ENCODE measurements around the gene MDK. TPM values are rescaled to one million over a fixed set of nuclear protein-coding genes. Genes with fewer than 3 reads are reported as not detected.

The MDK gene
- total RNA-seq, 1 donor = 27.5 TPM

GRCh38 chr11:46345131-46345597, 36.3 kb upstream of the MDK start:
- Histone ChIP-seq H3K4me3 (ENCODE audit: insufficient read depth, low read length) (no peak overlapping the region), H3K4me1 (ENCODE audit: insufficient read depth, low read length) (peaks cover 9% of the 10 kb centered on the region), H2AFZ (ENCODE audit: low read length) (no peak overlapping the region), H3K9me3 (ENCODE audit: low read depth, low read length) (no peaks in the 10 kb centered on the region), H3K36me3 (ENCODE audit: insufficient read depth, low read length) (no peaks in the 10 kb centered on the region), H4K20me1 (ENCODE audit: insufficient read depth, low read length) (peaks cover 17% of the 10 kb centered on the region), H3K4me2 (ENCODE audit: insufficient read depth, low read length) (no peak overlapping the region), H3K27me3 (ENCODE audit: insufficient read depth, low read length) (peaks cover 18% of the 10 kb centered on the region), H3K27ac (ENCODE audit: low read depth, low read length) (no peak overlapping the region), H3K79me2 (ENCODE audit: insufficient read depth, low read length) (peaks cover 26% of the 10 kb centered on the region)
- TF ChIP-seq CTCF (IDR thresholded peaks at IDR 0.05; ENCODE audit: extremely low read depth, low read depth, low read length) = no peak
- DNase-seq (ENCODE audit: insufficient read length, low spot score, missing footprints) = peak; percentile 34

- Histone ChIP-seq H3K27me3 (ENCODE audit: insufficient read depth, low read length) (peaks cover 18% of the 10 kb centered on the region), H3K79me2 (ENCODE audit: insufficient read depth, low read length) (peaks cover 32% of the 10 kb centered on the region), H3K4me1 (ENCODE audit: insufficient read depth, low read length) (peaks cover 9% of the 10 kb centered on the region), H3K4me3 (ENCODE audit: insufficient read depth, low read length) (no peak overlapping the region), H2AFZ (ENCODE audit: low read length) (no peak overlapping the region), H3K9me3 (ENCODE audit: low read depth, low read length) (no peaks in the 10 kb centered on the region), H3K4me2 (ENCODE audit: insufficient read depth, low read length) (no peak overlapping the region), H3K27ac (ENCODE audit: low read depth, low read length) (no peak overlapping the region), H4K20me1 (ENCODE audit: insufficient read depth, low read length) (peaks cover 17% of the 10 kb centered on the region), H3K36me3 (ENCODE audit: insufficient read depth, low read length) (no peaks in the 10 kb centered on the region)
- DNase-seq (ENCODE audit: insufficient read length, low spot score, missing footprints) = peak; percentile 81
- no peak for TF ChIP-seq CTCF (IDR thresholded peaks at IDR 0.05; ENCODE audit: extremely low read depth, low read depth, low read length)
Observed at GRCh38 chr11:46345881-46346484, 35.5 kb upstream of the MDK start.

DNA sequence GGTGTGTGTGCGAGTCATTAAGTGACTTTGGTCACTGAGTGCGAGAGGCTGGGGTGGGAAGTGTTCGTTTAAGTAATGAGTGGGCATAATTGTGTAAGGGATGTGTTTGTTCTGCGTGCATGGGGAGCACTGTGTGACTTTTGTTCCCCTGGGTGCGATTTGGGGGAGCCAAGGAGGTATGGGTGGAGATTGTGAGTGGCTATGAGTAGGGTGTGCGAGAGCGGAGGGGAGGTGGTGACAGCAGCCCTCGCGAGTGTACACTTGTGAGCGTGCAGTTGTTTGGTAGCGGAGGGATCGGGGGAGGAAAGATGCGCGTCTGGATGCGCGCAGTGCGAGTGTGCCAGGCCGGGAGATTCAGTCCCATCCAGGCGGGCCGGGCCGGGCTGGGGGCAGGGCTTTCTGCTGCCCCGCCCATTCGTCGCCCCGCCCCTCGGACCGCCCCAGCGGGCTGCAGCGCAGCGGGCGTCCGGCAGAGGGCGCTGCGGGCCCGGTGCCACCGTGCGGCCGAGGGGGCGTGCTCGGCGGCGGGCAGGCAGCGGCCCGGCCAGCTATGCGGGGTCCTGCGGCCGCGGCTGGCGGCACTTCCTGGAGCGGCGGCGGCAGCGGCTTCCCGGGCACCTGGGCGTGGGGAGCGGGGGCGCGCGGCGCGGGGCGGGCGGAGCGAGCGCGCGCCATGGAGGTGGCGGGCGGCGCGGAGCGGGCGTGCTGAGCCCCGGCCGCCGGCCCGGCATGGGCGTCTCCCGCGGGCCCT, 34.4 kb upstream of the MDK start, which contains the start of gene DGKZ:
Gene DGKZ, plus strand, starts transcription at position 578 of the 751 bp plus-strand sequence. CDS start 197 bp downstream, outside the sequence.
- peaks cover 12% of the 10 kb centered on the region for H3K27me3 ChIP-seq (ENCODE audit: insufficient read depth, low read length)
- no peaks in the 10 kb centered on the region for H3K9me3 ChIP-seq (ENCODE audit: low read depth, low read length)
- no peak within 1 kb of the TSS for H3K27ac ChIP-seq (ENCODE audit: low read depth, low read length)
- peak within 1 kb of the TSS; percentile 84 for H3K4me3 ChIP-seq (ENCODE audit: insufficient read depth, low read length)
- DNase-seq (ENCODE audit: insufficient read length, low spot score, missing footprints) = peak; percentile 100
- TF ChIP-seq CTCF (IDR thresholded peaks at IDR 0.05; ENCODE audit: extremely low read depth, low read depth, low read length) = peak; percentile 37
- H3K4me1 ChIP-seq (ENCODE audit: insufficient read depth, low read length) = peaks cover 9% of the 10 kb centered on the region
- peak within 1 kb of the TSS; percentile 92 for H3K4me2 ChIP-seq (ENCODE audit: insufficient read depth, low read length)
- peak within 1 kb of the TSS; percentile 28 for H2AFZ ChIP-seq (ENCODE audit: low read length)
- peaks cover 20% of the 10 kb centered on the region for H4K20me1 ChIP-seq (ENCODE audit: insufficient read depth, low read length)
- H3K36me3 ChIP-seq (ENCODE audit: insufficient read depth, low read length) = no peaks in the 10 kb centered on the region
- H3K79me2 ChIP-seq (ENCODE audit: insufficient read depth, low read length) = peaks cover 43% of the 10 kb centered on the region
